ENCODE data around the gene DHRS9.
A peak's percentile ranks its signal among the peaks of the same experiment; 100 is the strongest.

Gene DHRS9

GRCh38 chr2:169087757-169088379, 18.5 kb downstream of the DHRS9 start:
- TF ChIP-seq CTCF (IDR thresholded peaks at IDR 0.05; ENCODE audit: low read length, missing control alignments), result no peak
- no peak overlapping the region for H3K4me3 ChIP-seq (replicated peaks; ENCODE audit: low read depth, low read length)
- DNase-seq (ENCODE audit: low read depth), result no peak

- TF ChIP-seq CTCF (IDR thresholded peaks at IDR 0.05; ENCODE audit: low read length, missing control alignments), result no peak
- no peak for DNase-seq (ENCODE audit: low read depth)
- H3K4me3 ChIP-seq (replicated peaks; ENCODE audit: low read depth, low read length), result no peak overlapping the region
Measured at GRCh38 chr2:169089182-169089581, 19.8 kb downstream of the DHRS9 start.

GRCh38 chr2:169090133-169090820, 20.9 kb downstream of the DHRS9 start:
- no peak for DNase-seq (ENCODE audit: low read depth)
- TF ChIP-seq CTCF (IDR thresholded peaks at IDR 0.05; ENCODE audit: low read length, missing control alignments), result no peak
- H3K4me3 ChIP-seq (replicated peaks; ENCODE audit: low read depth, low read length), result no peak overlapping the region

GRCh38 chr2:169091256-169091655, 21.9 kb downstream of the DHRS9 start:
- DNase-seq (ENCODE audit: low read depth), result no peak
- no peak overlapping the region for H3K4me3 ChIP-seq (replicated peaks; ENCODE audit: low read depth, low read length)
- TF ChIP-seq CTCF (IDR thresholded peaks at IDR 0.05; ENCODE audit: low read length, missing control alignments), result no peak

GRCh38 chr2:169091761-169092519, 22.6 kb downstream of the DHRS9 start:
- peak; percentile 84 for DNase-seq (ENCODE audit: low read depth)
- no peak for TF ChIP-seq CTCF (IDR thresholded peaks at IDR 0.05; ENCODE audit: low read length, missing control alignments)
- no peak overlapping the region for H3K4me3 ChIP-seq (replicated peaks; ENCODE audit: low read depth, low read length)

- no peak overlapping the region for H3K4me3 ChIP-seq (replicated peaks; ENCODE audit: low read depth, low read length)
- no peak for TF ChIP-seq CTCF (IDR thresholded peaks at IDR 0.05; ENCODE audit: low read length, missing control alignments)
- DNase-seq (ENCODE audit: low read depth), result no peak
Measured at GRCh38 chr2:169093535-169093934, 24.2 kb downstream of the DHRS9 start.

Data from fibroblast of pulmonary artery (primary cell).